CD14-positive monocyte (primary cell): Measurements from ENCODE around the gene TIAM1. TPM values are rescaled to one million over a fixed set of nuclear protein-coding genes. Genes with fewer than 3 reads are reported as not detected.

ENCODE experiments used
- DNase-seq, 3 donors: peaks; one replicate each; pipeline ENCODE4 v3.0.0-alpha.2; 2011 to 2022
- H2AFZ ChIP-seq: 2 replicates; pipeline ENCODE4 v1.6.0; 2012; ENCODE audit warnings: mild to moderate bottlenecking, low read depth, low read length, inconsistent platforms; ENCODE audit not compliant: insufficient read depth, poor library complexity, severe bottlenecking
- H3K27ac ChIP-seq, 2 donors: 1 replicate in 1 of 2; 2 replicates in 1 of 2; pipeline ENCODE4 v1.5.1; 2012 to 2013; ENCODE audit warnings: low read length in 2 of 2, control low read depth in 1 of 2, inconsistent platforms in 1 of 2, low read depth in 1 of 2, mild to moderate bottlenecking in 1 of 2
- H3K27me3 ChIP-seq, 2 donors: one replicate each; pipeline versions ENCODE4 v1.6.0 to v1.6.1; 2011 to 2013; ENCODE audit warnings: low read length in 2 of 2; ENCODE audit not compliant: control insufficient read depth in 2 of 2, insufficient read depth in 2 of 2
- H3K36me3 ChIP-seq, 2 donors: replicated peaks in 1 of 2; 1 replicate in 1 of 2; 2 replicates in 1 of 2; pipeline versions ENCODE4 v1.5.1 to v1.6.1; 2012 to 2013; ENCODE audit warnings: low read length in 2 of 2, control low read depth in 1 of 2, inconsistent platforms in 1 of 2, mild to moderate bottlenecking in 1 of 2; ENCODE audit not compliant: insufficient read depth in 2 of 2, control insufficient read depth in 1 of 2
- H3K4me1 ChIP-seq, 2 donors: 1 replicate in 1 of 2; 2 replicates in 1 of 2; pipeline versions ENCODE4 v1.5.1 to v1.6.1; 2012 to 2013; ENCODE audit warnings: low read length in 2 of 2, control low read depth in 1 of 2, inconsistent platforms in 1 of 2, mild to moderate bottlenecking in 1 of 2, moderate library complexity in 1 of 2; ENCODE audit not compliant: insufficient read depth in 2 of 2, control insufficient read depth in 1 of 2
- H3K4me2 ChIP-seq: replicated peaks from 2 replicates; pipeline ENCODE3; 2012; ENCODE audit warnings: low read length, moderate library complexity, mild to moderate bottlenecking; ENCODE audit not compliant: poor library complexity, severe bottlenecking; ENCODE audit errors: extremely low read depth
- H3K4me3 ChIP-seq, 3 experiments: fragments of 200-600 bp in 1 of 3; sonication (generic) in 1 of 3; replicated peaks in 1 of 3; 1 replicate in 2 of 3; 2 replicates in 1 of 3; pipeline ENCODE4 v1.5.1; 2011 to 2013; ENCODE audit warnings: low read length in 3 of 3, mild to moderate bottlenecking in 3 of 3, control low read depth in 2 of 3, low read depth in 2 of 3, inconsistent platforms in 1 of 3, moderate library complexity in 1 of 3
- H3K79me2 ChIP-seq: 2 replicates; pipeline ENCODE4 v1.6.0; 2012; ENCODE audit warnings: mild to moderate bottlenecking, control low read depth, inconsistent platforms, low read length, moderate library complexity; ENCODE audit not compliant: insufficient read depth
- H3K9ac ChIP-seq: 2 replicates; pipeline ENCODE4 v1.6.0; 2017; ENCODE audit warnings: low read length, mild to moderate bottlenecking; ENCODE audit not compliant: insufficient read depth, poor library complexity, severe bottlenecking
- H3K9me3 ChIP-seq, 2 donors: replicated peaks in 1 of 2; 1 replicate in 1 of 2; 2 replicates in 1 of 2; pipeline versions ENCODE4 v1.5.1 to v1.6.1; 2012 to 2013; ENCODE audit warnings: low read length in 2 of 2, control low read depth in 1 of 2; ENCODE audit not compliant: control insufficient read depth in 1 of 2, insufficient read depth in 1 of 2
- H4K20me1 ChIP-seq: 2 replicates; pipeline ENCODE4 v1.6.0; 2012; ENCODE audit warnings: mild to moderate bottlenecking, low read length, control low read depth, moderate library complexity; ENCODE audit not compliant: insufficient read depth
- H3K27ac Mint-ChIP-seq, 7 donors: one replicate each; pipeline ENCODE4 v1.8.0; 2020; ENCODE audit warnings: mild to moderate bottlenecking in 7 of 7, mixed read lengths in 7 of 7, moderate library complexity in 6 of 7, inconsistent platforms in 2 of 7
- H3K27me3 Mint-ChIP-seq, 3 donors: one replicate each; pipeline ENCODE4 v1.8.0; 2021 to 2022; ENCODE audit warnings: low read depth in 3 of 3, mild to moderate bottlenecking in 3 of 3, mixed read lengths in 3 of 3, moderate library complexity in 3 of 3, inconsistent platforms in 1 of 3
- H3K36me3 Mint-ChIP-seq, 2 donors: one replicate each; pipeline ENCODE4 v1.8.0; 2020; ENCODE audit warnings: mixed read lengths in 2 of 2, inconsistent platforms in 1 of 2, mild to moderate bottlenecking in 1 of 2
- H3K4me1 Mint-ChIP-seq: one replicate; pipeline ENCODE4 v1.8.0; 2020; ENCODE audit warnings: mild to moderate bottlenecking, mixed read lengths
- H3K4me3 Mint-ChIP-seq, 2 donors: one replicate each; pipeline ENCODE4 v1.8.0; 2020; ENCODE audit warnings: mild to moderate bottlenecking in 2 of 2, mixed read lengths in 2 of 2, moderate library complexity in 1 of 2
- H3K9me3 Mint-ChIP-seq, 7 donors: one replicate each; pipeline ENCODE4 v1.8.0; 2020 to 2022; ENCODE audit warnings: mixed read lengths in 7 of 7, mild to moderate bottlenecking in 6 of 7, moderate library complexity in 6 of 7, inconsistent platforms in 2 of 7
- CTCF ChIP-seq: fragments of 200-600 bp; IDR thresholded peaks from one replicate; pipeline ENCODE4 v1.8.0; 2022; ENCODE audit warnings: antibody characterized with exemption, mild to moderate bottlenecking
- WGBS: methylation state at CpG from one replicate; pipeline ENCODE4 v1.1.5; 2013; ENCODE audit warnings: missing lambda C conversion rate; ENCODE audit not compliant: insufficient coverage; 5-methylcytosine and 5-hydroxymethylcytosine counted together
- intact Hi-C, 2 donors: fragments of 100-400 bp; cut with micrococcal nuclease; formaldehyde crosslinking; loops; one replicate each; pipeline versions ENCODE4 v1.15.0 to v1.15.1; 2023
- polyA plus RNA-seq, 3 donors: library from polyadenylated mRNA; depleted of rRNA in 1 of 3; unstranded in 2 of 3; stranded (reverse) in 1 of 3; fragments of 300-500 nt in 2 of 3; fragments of >200 nt in 1 of 3; fragmentation: Illumina TruSeq in 2 of 3; gene quantifications; 1 replicate in 2 of 3; 2 replicates in 1 of 3; pipeline ENCODE4 v1.2.3, GENCODE V29; 2012 to 2021

Gene TIAM1
- polyA plus RNA-seq, 3 donors = 17.7 to 55.0 (median 45.3) TPM

GRCh38 chr21:31078796-31079195 lies 265.3 kb downstream of the TIAM1 start:
- H3K36me3 ChIP-seq = no peaks in the 10 kb centered on the region
- 91% methylated on average over 3 of the region's 4 CpGs for WGBS
- intact Hi-C loops = no loop called here

GRCh38 chr21:31078216-31078615 lies 265.8 kb downstream of the TIAM1 start:
- Histone ChIP-seq H3K27me3 (no peaks in the 10 kb centered on the region), H3K36me3 (no peaks in the 10 kb centered on the region), H3K9me3 (no peaks in the 10 kb centered on the region), H3K4me3 (no peak overlapping the region), H3K4me1 (no peaks in the 10 kb centered on the region), H2AFZ (no peak overlapping the region), H3K4me2 (no peak overlapping the region), H3K27ac (no peak overlapping the region), H4K20me1 (no peaks in the 10 kb centered on the region), H3K9ac (no peak overlapping the region), H3K79me2 (no peaks in the 10 kb centered on the region)
- no peak for TF ChIP-seq CTCF
- Mint-ChIP-seq H3K4me3 (no peak overlapping the region), H3K27me3 (peaks cover 0 to 11% (median 9%) of the 10 kb centered on the region in 3 donors), H3K9me3 (peaks cover 0 to 6% (median 0%) of the 10 kb centered on the region in 7 donors), H3K27ac (no peak overlapping the region), H3K4me1 (no peaks in the 10 kb centered on the region), H3K36me3 (no peaks in the 10 kb centered on the region)
- intact Hi-C loops = no loop called here
- no peak for DNase-seq
- WGBS = 80% methylated on average over 1 of the region's 4 CpGs

More at GRCh38 chr21:31078796-31079195, 265.3 kb downstream of the TIAM1 start:
- Histone ChIP-seq H2AFZ (no peak overlapping the region), H3K27me3 (no peaks in the 10 kb centered on the region), H3K4me2 (no peak overlapping the region), H3K79me2 (no peaks in the 10 kb centered on the region), H3K27ac (no peak overlapping the region), H4K20me1 (no peaks in the 10 kb centered on the region), H3K4me1 (no peaks in the 10 kb centered on the region), H3K9me3 (no peaks in the 10 kb centered on the region), H3K4me3 (no peak overlapping the region), H3K9ac (no peak overlapping the region)
- Mint-ChIP-seq H3K27ac (no peak overlapping the region), H3K27me3 (peaks cover 0 to 11% (median 9%) of the 10 kb centered on the region in 3 donors), H3K4me3 (no peak overlapping the region), H3K4me1 (no peaks in the 10 kb centered on the region), H3K36me3 (no peaks in the 10 kb centered on the region), H3K9me3 (peaks cover 0 to 10% (median 0%) of the 10 kb centered on the region in 7 donors)
- DNase-seq = no peak
- no peak for TF ChIP-seq CTCF
